Endodermal cell (in vitro differentiated cells): ENCODE data around the gene SATB1. TPM values are rescaled to one million over a fixed set of nuclear protein-coding genes. Genes with fewer than 3 reads are reported as not detected.

Source experiments
- DNase-seq: peaks from one replicate; pipeline ENCODE4 v3.0.0-alpha.2; 2017
- H3K27ac ChIP-seq: 2 replicates; pipeline ENCODE4 v1.5.1; 2013; ENCODE audit warnings: mild to moderate bottlenecking, low read depth, low read length, moderate library complexity
- H3K27me3 ChIP-seq: 2 replicates; pipeline ENCODE4 v1.6.1; 2013; ENCODE audit warnings: mild to moderate bottlenecking, low read length, moderate library complexity; ENCODE audit not compliant: insufficient read depth, control insufficient read depth, poor library complexity, severe bottlenecking
- H3K36me3 ChIP-seq: 2 replicates; pipeline ENCODE4 v1.7.0; 2013; ENCODE audit warnings: mild to moderate bottlenecking, low read length, moderate library complexity; ENCODE audit not compliant: control insufficient read depth, insufficient read depth
- H3K4me1 ChIP-seq: one replicate; pipeline ENCODE4 v1.7.0; 2013; ENCODE audit warnings: low read length; ENCODE audit not compliant: control insufficient read depth, insufficient read depth
- H3K4me3 ChIP-seq: 2 replicates; pipeline ENCODE4 v1.5.1; 2013; ENCODE audit warnings: mild to moderate bottlenecking, low read length, moderate library complexity
- H3K9ac ChIP-seq: 2 replicates; pipeline ENCODE4 v1.6.1; 2013; ENCODE audit warnings: mild to moderate bottlenecking, low read length, moderate library complexity; ENCODE audit not compliant: poor library complexity, severe bottlenecking; ENCODE audit errors: extremely low read depth
- H3K9me3 ChIP-seq: 2 replicates; pipeline ENCODE4 v1.6.1; 2013; ENCODE audit warnings: mild to moderate bottlenecking, low read length, moderate library complexity; ENCODE audit not compliant: control insufficient read depth
- H3K27ac Mint-ChIP-seq: 2 replicates; pipeline ENCODE4 v1.8.0; 2020; ENCODE audit warnings: mixed read lengths
- H3K27me3 Mint-ChIP-seq: 2 replicates; pipeline ENCODE4 v1.8.0; 2021; ENCODE audit warnings: mild to moderate bottlenecking, mixed read lengths; ENCODE audit not compliant: insufficient read depth
- H3K36me3 Mint-ChIP-seq: 2 replicates; pipeline ENCODE4 v1.8.0; 2020; ENCODE audit warnings: low read depth, mixed read lengths
- H3K4me1 Mint-ChIP-seq: 2 replicates; pipeline ENCODE4 v1.8.0; 2020; ENCODE audit warnings: mixed read lengths
- H3K4me3 Mint-ChIP-seq: 2 replicates; pipeline ENCODE4 v1.8.0; 2020; ENCODE audit warnings: mild to moderate bottlenecking, moderate library complexity, mixed read lengths
- H3K9me3 Mint-ChIP-seq: 2 replicates; pipeline ENCODE4 v1.8.0; 2020; ENCODE audit warnings: mild to moderate bottlenecking, mixed read lengths
- WGBS, 2 experiments: methylation state at CpG; one replicate each; pipeline versions ENCODE4 v1.1.5 to v1.1.7; 2013; ENCODE audit warnings: missing lambda C conversion rate in 2 of 2, mixed read lengths in 1 of 2; ENCODE audit not compliant: insufficient coverage in 1 of 2, insufficient read length in 1 of 2; 5-methylcytosine and 5-hydroxymethylcytosine counted together
- total RNA-seq, 2 donors: library from RNA; stranded (reverse); fragmentation: NEBNext Ultra II Directional in 1 of 2; extraction: Animal tissue kit (Norgen Biotek cat#: 25700) in 1 of 2; gene quantifications; 2 replicates in 1 of 2; 3 replicates in 1 of 2; pipeline ENCODE4 v1.2.1, GENCODE V29; 2021
- TF ChIP-seq, protein P1 (sequence below): fragments of 200-600 bp; sonication (generic); conservative IDR thresholded peaks from 2 replicates; pipeline ENCODE4 v1.5.0; 2021; ENCODE audit warnings: antibody characterized with exemption, mild to moderate bottlenecking

Gene SATB1
- total RNA-seq, 2 donors from 2014 or later = 31.5 to 38.6 TPM

DNA sequence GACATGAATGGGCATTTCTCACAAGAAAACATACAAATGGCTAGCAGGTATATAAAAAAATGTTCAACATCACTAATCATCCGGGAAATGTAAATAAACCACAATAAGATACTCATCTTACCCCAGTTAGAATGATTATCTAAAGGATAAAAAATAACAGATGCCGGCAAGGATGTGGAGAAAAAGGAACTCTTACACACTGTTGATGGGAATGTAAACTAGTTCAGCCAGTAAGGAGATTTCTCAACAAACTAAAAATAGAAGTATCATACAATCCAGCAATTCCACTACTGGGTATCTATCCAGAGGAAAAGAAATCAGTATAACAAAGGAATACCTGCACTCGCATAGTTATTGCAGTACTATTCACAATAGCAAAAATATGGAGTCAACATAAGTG is 124.2 kb downstream of the SATB1 start:
- TF ChIP-seq, protein P1, sequence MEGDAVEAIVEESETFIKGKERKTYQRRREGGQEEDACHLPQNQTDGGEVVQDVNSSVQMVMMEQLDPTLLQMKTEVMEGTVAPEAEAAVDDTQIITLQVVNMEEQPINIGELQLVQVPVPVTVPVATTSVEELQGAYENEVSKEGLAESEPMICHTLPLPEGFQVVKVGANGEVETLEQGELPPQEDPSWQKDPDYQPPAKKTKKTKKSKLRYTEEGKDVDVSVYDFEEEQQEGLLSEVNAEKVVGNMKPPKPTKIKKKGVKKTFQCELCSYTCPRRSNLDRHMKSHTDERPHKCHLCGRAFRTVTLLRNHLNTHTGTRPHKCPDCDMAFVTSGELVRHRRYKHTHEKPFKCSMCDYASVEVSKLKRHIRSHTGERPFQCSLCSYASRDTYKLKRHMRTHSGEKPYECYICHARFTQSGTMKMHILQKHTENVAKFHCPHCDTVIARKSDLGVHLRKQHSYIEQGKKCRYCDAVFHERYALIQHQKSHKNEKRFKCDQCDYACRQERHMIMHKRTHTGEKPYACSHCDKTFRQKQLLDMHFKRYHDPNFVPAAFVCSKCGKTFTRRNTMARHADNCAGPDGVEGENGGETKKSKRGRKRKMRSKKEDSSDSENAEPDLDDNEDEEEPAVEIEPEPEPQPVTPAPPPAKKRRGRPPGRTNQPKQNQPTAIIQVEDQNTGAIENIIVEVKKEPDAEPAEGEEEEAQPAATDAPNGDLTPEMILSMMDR = no peak
- H3K27me3 ChIP-seq = no peaks in the 10 kb centered on the region
- Mint-ChIP-seq H3K27me3 (no peaks in the 10 kb centered on the region), H3K4me3 (no peak overlapping the region), H3K36me3 (peaks cover 17% of the 10 kb centered on the region), H3K9me3 (peaks cover 39% of the 10 kb centered on the region), H3K4me1 (no peaks in the 10 kb centered on the region), H3K27ac (no peak overlapping the region)
- no peaks in the 10 kb centered on the region for H3K36me3 ChIP-seq
- H3K4me3 ChIP-seq = no peak overlapping the region
- WGBS, 2 experiments = 100% methylated on average over 1 to 2 of the region's 3 CpGs
- H3K27ac ChIP-seq = no peak overlapping the region
- DNase-seq = no peak
- no peaks in the 10 kb centered on the region for H3K4me1 ChIP-seq
- H3K9me3 ChIP-seq = peaks cover 31% of the 10 kb centered on the region
- H3K9ac ChIP-seq = no peak overlapping the region

DNA sequence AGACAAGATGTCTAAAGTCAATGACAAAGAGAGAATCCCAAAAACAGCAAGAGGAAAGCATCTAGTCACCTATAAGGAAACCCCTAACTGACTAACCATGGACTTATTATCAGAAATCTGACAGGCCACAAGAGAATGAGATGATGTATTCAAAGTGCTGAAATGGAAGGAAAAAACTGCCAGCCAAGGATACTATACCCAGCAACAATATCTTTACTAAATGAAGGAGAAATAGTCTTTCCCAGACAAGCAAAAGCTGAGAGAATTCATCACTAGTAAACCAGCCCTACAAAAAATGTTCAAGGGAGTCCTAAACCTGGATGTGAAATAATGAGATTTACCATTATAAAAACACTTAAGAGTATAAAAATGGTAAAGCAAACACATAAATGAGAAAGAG is 128.0 kb downstream of the SATB1 start:
- H3K27ac ChIP-seq = no peak overlapping the region
- peaks cover 46% of the 10 kb centered on the region for H3K9me3 Mint-ChIP-seq
- H3K27me3 ChIP-seq = no peaks in the 10 kb centered on the region
- no peak overlapping the region for H3K9ac ChIP-seq
- H3K36me3 ChIP-seq = no peaks in the 10 kb centered on the region
- no peak for DNase-seq
- no peaks in the 10 kb centered on the region for H3K27me3 Mint-ChIP-seq
- peak overlapping the region; percentile 54 for H3K4me3 ChIP-seq
- peaks cover 21% of the 10 kb centered on the region for H3K36me3 Mint-ChIP-seq
- H3K27ac Mint-ChIP-seq = no peak overlapping the region
- peaks cover 37% of the 10 kb centered on the region for H3K9me3 ChIP-seq
- TF ChIP-seq, protein P1 = no peak
- H3K4me3 Mint-ChIP-seq = no peak overlapping the region
- H3K4me1 ChIP-seq = peaks cover 6% of the 10 kb centered on the region
- H3K4me1 Mint-ChIP-seq = peaks cover 5% of the 10 kb centered on the region
